Keratinocyte (primary cell): ENCODE results near the gene BSG. TPM values are rescaled to one million over a fixed set of nuclear protein-coding genes. Genes with fewer than 3 reads are reported as not detected.

Experiments used
- DNase-seq: peaks from one replicate; pipeline ENCODE4 v3.0.0-alpha.2; 2011; ENCODE audit warnings: low read depth, missing footprints, low spot score
- FAIRE-seq: peaks from 2 replicates; lab custom pipeline; 2011; peaks lifted over from hg19 to GRCh38; lab: Jason Lieb, UNC
- H2AFZ ChIP-seq: 2 replicates; pipeline ENCODE4 v1.6.0; 2012; ENCODE audit warnings: low read length, control low read depth, inconsistent platforms; ENCODE audit not compliant: control insufficient read depth
- H3K27ac ChIP-seq: 2 replicates; pipeline ENCODE4 v1.5.1; 2011; ENCODE audit warnings: low read length; ENCODE audit not compliant: control insufficient read depth, insufficient read depth
- H3K27me3 ChIP-seq: 3 replicates; pipeline ENCODE4 v1.6.0; 2011; ENCODE audit warnings: low read length; ENCODE audit not compliant: control insufficient read depth, insufficient read depth; ENCODE audit errors: extremely low read depth
- H3K36me3 ChIP-seq, 2 experiments: 2 replicates in 1 of 2; 3 replicates in 1 of 2; pipeline ENCODE4 v1.5.1; 2011; ENCODE audit warnings: low read length in 2 of 2, mild to moderate bottlenecking in 1 of 2; ENCODE audit not compliant: control insufficient read depth in 2 of 2, insufficient read depth in 2 of 2; ENCODE audit errors: extremely low read depth in 1 of 2
- H3K4me1 ChIP-seq: 3 replicates; pipeline ENCODE4 v1.5.1; 2011; ENCODE audit warnings: low read length; ENCODE audit not compliant: control insufficient read depth, insufficient read depth; ENCODE audit errors: extremely low read depth
- H3K4me2 ChIP-seq: 3 replicates; pipeline ENCODE4 v1.6.0; 2011; ENCODE audit warnings: low read depth, low read length; ENCODE audit not compliant: control insufficient read depth, insufficient read depth; ENCODE audit errors: extremely low read depth
- H3K4me3 ChIP-seq, 3 experiments: fragments of 200-600 bp in 1 of 3; sonication (generic) in 1 of 3; 2 replicates in 2 of 3; 3 replicates in 1 of 3; pipeline ENCODE4 v1.5.1; 2011 to 2016; ENCODE audit warnings: low read length in 3 of 3, mild to moderate bottlenecking in 3 of 3, control low read depth in 2 of 3, inconsistent platforms in 1 of 3, low read depth in 1 of 3, mixed read lengths in 1 of 3, mixed run types in 1 of 3, moderate library complexity in 1 of 3; ENCODE audit not compliant: control insufficient read depth in 2 of 3, insufficient read depth in 2 of 3; ENCODE audit errors: extremely low read depth in 1 of 3
- H3K79me2 ChIP-seq: 2 replicates; pipeline ENCODE4 v1.6.0; 2012; ENCODE audit warnings: low read length; ENCODE audit not compliant: control insufficient read depth, insufficient read depth
- H3K9ac ChIP-seq: 3 replicates; pipeline ENCODE4 v1.6.0; 2011; ENCODE audit warnings: low read length; ENCODE audit not compliant: control insufficient read depth, insufficient read depth; ENCODE audit errors: extremely low read depth
- H3K9me1 ChIP-seq: 3 replicates; pipeline ENCODE4 v1.6.0; 2011; ENCODE audit warnings: low read length; ENCODE audit not compliant: control insufficient read depth, insufficient read depth; ENCODE audit errors: extremely low read depth
- H3K9me3 ChIP-seq: 2 replicates; pipeline ENCODE4 v1.5.1; 2012; ENCODE audit warnings: low read depth, low read length; ENCODE audit not compliant: control insufficient read depth
- H4K20me1 ChIP-seq: 3 replicates; pipeline ENCODE4 v1.6.0; 2011; ENCODE audit warnings: low read length; ENCODE audit not compliant: control insufficient read depth, insufficient read depth; ENCODE audit errors: extremely low read depth
- CTCF ChIP-seq, 3 experiments: IDR thresholded peaks in 1 of 3; conservative IDR thresholded peaks in 1 of 3; optimal IDR thresholded peaks in 1 of 3; 2 replicates in 2 of 3; 3 replicates in 1 of 3; pipeline versions ENCODE3 to v1.5.1; 2011; ENCODE audit warnings: low read length in 3 of 3, mild to moderate bottlenecking in 3 of 3, moderate library complexity in 2 of 3, control low read depth in 1 of 3, inconsistent platforms in 1 of 3; ENCODE audit not compliant: insufficient read depth in 2 of 3; ENCODE audit errors: extremely low read depth in 1 of 3
- EZH2 ChIP-seq: IDR thresholded peaks from one replicate; pipeline ENCODE4 v1.6.1; 2012; ENCODE audit warnings: inconsistent platforms, mild to moderate bottlenecking, low read length, moderate library complexity
- dilution Hi-C: fragments of 300-500 bp; cut with MboI; formaldehyde crosslinking; loops from one replicate; pipeline ENCODE4 v1.7.0; 2020; ENCODE audit warnings: low sequenced_read_pairs; ENCODE audit not compliant: extremely low pct_ligation_motif_present
- polyA plus RNA-seq, 5 experiments: library from polyadenylated mRNA; depleted of rRNA in 3 of 5; stranded (reverse) in 3 of 5; stranded (forward) in 1 of 5; unstranded in 1 of 5; fragments of >200 nt; gene quantifications; 1 replicate in 1 of 5; 2 replicates in 3 of 5; 3 replicates in 1 of 5; pipeline versions ENCODE4 v1.2.1 to v1.2.3, GENCODE V29; 2011 to 2012; ENCODE audit warnings: missing spikeins in 2 of 5, low read depth in 1 of 5, low replicate concordance in 1 of 5

The BSG gene
- polyA plus RNA-seq, 1 donor (not counting 4 experiments of a cell fraction or from before 2014, with no cell fraction given): 388 TPM

- Histone ChIP-seq H3K9me1 (no peaks in the 10 kb centered on the region), H3K36me3 (peaks cover 10 to 22% of the 10 kb centered on the region in 2 experiments), H3K9me3 (no peaks in the 10 kb centered on the region), H4K20me1 (no peaks in the 10 kb centered on the region), H3K27ac (no peak overlapping the region), H3K9ac (no peak overlapping the region), H3K4me3 (no peak overlapping the region), H2AFZ (no peak overlapping the region), H3K27me3 (no peaks in the 10 kb centered on the region), H3K79me2 (no peaks in the 10 kb centered on the region), H3K4me2 (no peak overlapping the region), H3K4me1 (peaks cover under 1% of the 10 kb centered on the region)
- dilution Hi-C loops: no loop called here
- DNase-seq (no peak), FAIRE-seq (no peak)
- TF ChIP-seq EZH2 (no peak), CTCF (optimal IDR thresholded peaks at IDR 0.05 in 1 of 3, IDR thresholded peaks at IDR 0.05 in 1 of 3, conservative IDR thresholded peaks at IDR 0.05 in 1 of 3; ENCODE audit: extremely low read depth in 1 of 3, insufficient read depth in 2 of 3, low read length in 3 of 3) (no peak)
Measured at GRCh38 chr19:621819-622218, 49.4 kb downstream of the BSG start.

GRCh38 chr19:622666-623065 is 50.3 kb downstream of the BSG start:
- H3K27me3 ChIP-seq: no peaks in the 10 kb centered on the region
- H3K4me1 ChIP-seq: peaks cover 9% of the 10 kb centered on the region
- H3K4me3 ChIP-seq: no peak overlapping the region
- H3K9ac ChIP-seq: no peak overlapping the region
- peaks cover 10 to 17% of the 10 kb centered on the region in 2 experiments for H3K36me3 ChIP-seq
- no peaks in the 10 kb centered on the region for H4K20me1 ChIP-seq
- no peak overlapping the region for H2AFZ ChIP-seq
- no peaks in the 10 kb centered on the region for H3K9me3 ChIP-seq
- DNase-seq (no peak), FAIRE-seq (no peak)
- dilution Hi-C loops: no loop called here
- no peaks in the 10 kb centered on the region for H3K79me2 ChIP-seq
- H3K4me2 ChIP-seq: no peak overlapping the region
- H3K27ac ChIP-seq: no peak overlapping the region
- no peak for TF ChIP-seq EZH2
- no peak for TF ChIP-seq CTCF (optimal IDR thresholded peaks at IDR 0.05 in 1 of 3, IDR thresholded peaks at IDR 0.05 in 1 of 3, conservative IDR thresholded peaks at IDR 0.05 in 1 of 3; ENCODE audit: extremely low read depth in 1 of 3, insufficient read depth in 2 of 3, low read length in 3 of 3)
- H3K9me1 ChIP-seq: no peaks in the 10 kb centered on the region
